Cardiac fibroblast (primary cell): ENCODE data around the gene CHPF2.

Source experiments
- DNase-seq, 2 donors: peaks; one replicate each; pipeline versions ENCODE4 v3.0.0 to v3.0.0-alpha.2; 2010; ENCODE audit warnings: low read depth in 2 of 2
- H3K4me3 ChIP-seq, 2 donors: replicated peaks in 1 of 2; 1 replicate in 1 of 2; 2 replicates in 1 of 2; pipeline ENCODE4 v1.5.1; 2011; ENCODE audit warnings: low read depth in 2 of 2, low read length in 2 of 2, mild to moderate bottlenecking in 2 of 2, moderate library complexity in 1 of 2
- TF ChIP-seq, protein P1 (sequence below): IDR thresholded peaks from one replicate; pipeline ENCODE4 v1.5.1; 2011; ENCODE audit warnings: low read depth, mild to moderate bottlenecking, low read length, inconsistent platforms

The CHPF2 gene, protein sequence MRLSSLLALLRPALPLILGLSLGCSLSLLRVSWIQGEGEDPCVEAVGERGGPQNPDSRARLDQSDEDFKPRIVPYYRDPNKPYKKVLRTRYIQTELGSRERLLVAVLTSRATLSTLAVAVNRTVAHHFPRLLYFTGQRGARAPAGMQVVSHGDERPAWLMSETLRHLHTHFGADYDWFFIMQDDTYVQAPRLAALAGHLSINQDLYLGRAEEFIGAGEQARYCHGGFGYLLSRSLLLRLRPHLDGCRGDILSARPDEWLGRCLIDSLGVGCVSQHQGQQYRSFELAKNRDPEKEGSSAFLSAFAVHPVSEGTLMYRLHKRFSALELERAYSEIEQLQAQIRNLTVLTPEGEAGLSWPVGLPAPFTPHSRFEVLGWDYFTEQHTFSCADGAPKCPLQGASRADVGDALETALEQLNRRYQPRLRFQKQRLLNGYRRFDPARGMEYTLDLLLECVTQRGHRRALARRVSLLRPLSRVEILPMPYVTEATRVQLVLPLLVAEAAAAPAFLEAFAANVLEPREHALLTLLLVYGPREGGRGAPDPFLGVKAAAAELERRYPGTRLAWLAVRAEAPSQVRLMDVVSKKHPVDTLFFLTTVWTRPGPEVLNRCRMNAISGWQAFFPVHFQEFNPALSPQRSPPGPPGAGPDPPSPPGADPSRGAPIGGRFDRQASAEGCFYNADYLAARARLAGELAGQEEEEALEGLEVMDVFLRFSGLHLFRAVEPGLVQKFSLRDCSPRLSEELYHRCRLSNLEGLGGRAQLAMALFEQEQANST

DNA sequence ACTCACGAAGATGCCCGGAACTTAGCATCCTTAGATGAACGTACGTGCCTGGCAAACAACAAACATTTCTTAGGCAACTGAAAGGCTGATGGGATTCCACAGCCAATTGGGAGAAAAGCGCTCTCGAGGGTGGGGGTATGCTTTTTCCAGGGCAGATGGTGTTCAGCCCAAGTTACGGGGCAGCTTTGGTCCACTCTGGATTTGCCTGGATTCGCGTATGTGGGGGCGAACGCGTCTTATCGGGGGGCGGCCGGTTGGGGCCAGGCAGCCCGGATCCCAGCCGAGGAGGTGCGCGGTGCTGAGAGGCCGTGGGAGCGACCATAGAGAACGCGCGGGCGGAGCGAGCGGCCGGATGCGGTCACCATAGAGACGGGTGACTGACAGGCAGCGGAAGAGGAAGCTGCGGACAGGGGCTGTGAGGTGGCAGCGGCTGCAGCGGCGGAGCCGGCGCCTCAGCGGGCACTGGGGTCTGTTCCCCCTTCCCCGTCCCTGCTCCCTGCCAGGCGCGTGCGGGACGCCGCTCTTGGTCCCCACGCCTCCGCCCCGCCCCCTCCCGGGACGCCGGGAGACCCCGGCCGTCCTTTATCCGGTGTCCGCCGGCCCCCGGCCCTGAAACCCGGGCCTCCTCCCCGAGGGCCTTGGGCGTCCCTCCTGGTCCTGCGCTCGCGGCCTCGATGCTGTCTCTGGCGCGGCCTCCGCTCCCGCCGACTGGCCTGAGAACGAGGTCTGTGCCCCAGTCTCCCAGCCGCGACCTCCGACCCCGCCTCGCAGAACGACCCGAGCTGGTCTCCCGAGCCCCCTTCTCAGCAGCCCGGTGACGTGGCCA lies at the start of gene CHPF2:
Gene CHPF2 (plus strand): TSS at position 393 of the 826 bp plus-strand sequence. CDS start 1,529 bp downstream, outside the sequence.
- peak within 1 kb of the TSS; percentile 96 to 99 for H3K4me3 ChIP-seq
- DNase-seq, result peak; percentile 87 to 88
- TF ChIP-seq, protein P1, sequence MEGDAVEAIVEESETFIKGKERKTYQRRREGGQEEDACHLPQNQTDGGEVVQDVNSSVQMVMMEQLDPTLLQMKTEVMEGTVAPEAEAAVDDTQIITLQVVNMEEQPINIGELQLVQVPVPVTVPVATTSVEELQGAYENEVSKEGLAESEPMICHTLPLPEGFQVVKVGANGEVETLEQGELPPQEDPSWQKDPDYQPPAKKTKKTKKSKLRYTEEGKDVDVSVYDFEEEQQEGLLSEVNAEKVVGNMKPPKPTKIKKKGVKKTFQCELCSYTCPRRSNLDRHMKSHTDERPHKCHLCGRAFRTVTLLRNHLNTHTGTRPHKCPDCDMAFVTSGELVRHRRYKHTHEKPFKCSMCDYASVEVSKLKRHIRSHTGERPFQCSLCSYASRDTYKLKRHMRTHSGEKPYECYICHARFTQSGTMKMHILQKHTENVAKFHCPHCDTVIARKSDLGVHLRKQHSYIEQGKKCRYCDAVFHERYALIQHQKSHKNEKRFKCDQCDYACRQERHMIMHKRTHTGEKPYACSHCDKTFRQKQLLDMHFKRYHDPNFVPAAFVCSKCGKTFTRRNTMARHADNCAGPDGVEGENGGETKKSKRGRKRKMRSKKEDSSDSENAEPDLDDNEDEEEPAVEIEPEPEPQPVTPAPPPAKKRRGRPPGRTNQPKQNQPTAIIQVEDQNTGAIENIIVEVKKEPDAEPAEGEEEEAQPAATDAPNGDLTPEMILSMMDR, result no peak

DNA sequence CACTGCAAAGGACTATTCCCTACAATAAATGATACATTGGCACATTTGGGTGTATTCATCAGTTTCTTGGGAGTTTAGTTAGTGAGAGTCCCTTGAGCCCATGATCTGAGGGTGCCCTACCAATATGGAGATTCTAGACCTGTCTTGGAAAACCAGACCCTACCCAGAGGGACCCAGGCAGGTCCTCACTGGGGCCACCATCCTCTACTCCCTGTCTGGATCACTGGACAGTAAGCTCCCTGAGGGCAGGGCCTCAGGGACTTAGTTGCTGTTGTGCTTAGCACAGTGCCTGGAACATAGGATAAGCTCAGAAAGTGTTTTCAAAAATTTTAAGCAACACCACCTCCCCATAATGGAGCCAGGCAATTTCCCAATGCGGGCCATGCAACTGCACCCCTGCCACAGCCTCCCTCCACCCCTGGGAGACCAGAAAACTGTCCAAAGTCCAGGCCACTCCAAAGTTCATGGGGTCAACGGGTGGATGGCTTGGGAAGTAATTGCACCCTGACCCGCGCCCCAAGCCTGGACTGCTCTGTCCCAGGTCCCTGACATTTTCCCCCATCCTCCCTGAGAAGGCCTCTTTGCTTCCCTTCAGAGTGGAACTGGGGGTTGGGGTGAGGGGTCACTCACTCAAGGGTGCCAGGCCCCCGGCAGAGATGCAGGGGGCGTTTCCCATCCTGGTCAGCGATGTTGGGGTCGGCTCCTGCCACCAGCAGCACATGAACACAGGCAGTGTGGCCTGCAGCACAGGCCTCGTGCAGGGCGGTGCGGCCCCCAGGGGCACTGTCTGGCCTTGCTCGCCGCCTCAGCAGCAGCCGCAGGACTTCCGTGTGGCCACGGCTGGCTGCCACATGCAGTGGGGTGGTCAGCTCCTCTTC lies 46.3 kb upstream of the CHPF2 start:
- TF ChIP-seq, protein P1, result no peak
- no peak for DNase-seq
- H3K4me3 ChIP-seq, result no peak overlapping the region

DNA sequence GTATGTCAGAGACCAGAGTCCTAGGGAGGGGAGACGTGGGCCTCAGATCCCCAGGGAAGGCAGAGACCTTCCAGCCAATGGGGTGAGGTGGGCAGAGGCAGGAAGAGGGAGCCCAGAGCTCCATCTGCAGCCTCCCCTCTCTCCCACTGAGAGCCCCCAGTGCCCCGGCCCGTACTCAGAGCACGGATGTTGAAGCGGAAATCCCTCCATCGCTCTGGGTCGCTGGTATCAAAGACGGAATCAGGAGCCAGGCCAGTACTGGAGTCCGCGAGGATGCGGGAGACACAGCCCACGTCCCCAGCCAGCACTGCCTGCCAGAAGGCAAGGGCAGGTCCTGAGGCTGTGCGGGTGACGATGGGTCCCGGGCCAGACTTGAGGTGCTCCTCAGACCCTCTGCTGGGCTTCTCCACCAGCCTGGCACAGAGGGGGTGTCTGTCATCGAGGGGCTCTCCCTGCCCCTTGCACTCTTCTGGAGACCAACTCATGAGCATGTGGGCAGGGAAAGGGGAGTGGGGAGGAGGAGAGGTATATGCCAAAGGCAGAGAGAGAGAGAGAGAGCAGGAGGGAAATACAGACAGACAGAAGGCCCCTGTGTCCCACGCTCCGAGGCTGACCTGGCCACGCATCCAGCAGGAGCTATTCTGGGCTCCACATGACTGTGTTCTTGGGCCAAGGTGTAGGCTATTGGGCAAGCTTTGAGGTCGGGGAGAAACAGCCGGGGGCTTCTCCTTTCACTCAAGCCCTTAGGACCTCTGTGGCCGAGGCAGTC lies 45.5 kb upstream of the CHPF2 start, which contains the start of gene ASB10:
Gene ASB10 (minus strand): TSS at position 611 of the 769 bp plus-strand sequence. CDS start 120 bp downstream, at position 491.
- TF ChIP-seq, protein P1, result no peak
- no peak for DNase-seq

DNA sequence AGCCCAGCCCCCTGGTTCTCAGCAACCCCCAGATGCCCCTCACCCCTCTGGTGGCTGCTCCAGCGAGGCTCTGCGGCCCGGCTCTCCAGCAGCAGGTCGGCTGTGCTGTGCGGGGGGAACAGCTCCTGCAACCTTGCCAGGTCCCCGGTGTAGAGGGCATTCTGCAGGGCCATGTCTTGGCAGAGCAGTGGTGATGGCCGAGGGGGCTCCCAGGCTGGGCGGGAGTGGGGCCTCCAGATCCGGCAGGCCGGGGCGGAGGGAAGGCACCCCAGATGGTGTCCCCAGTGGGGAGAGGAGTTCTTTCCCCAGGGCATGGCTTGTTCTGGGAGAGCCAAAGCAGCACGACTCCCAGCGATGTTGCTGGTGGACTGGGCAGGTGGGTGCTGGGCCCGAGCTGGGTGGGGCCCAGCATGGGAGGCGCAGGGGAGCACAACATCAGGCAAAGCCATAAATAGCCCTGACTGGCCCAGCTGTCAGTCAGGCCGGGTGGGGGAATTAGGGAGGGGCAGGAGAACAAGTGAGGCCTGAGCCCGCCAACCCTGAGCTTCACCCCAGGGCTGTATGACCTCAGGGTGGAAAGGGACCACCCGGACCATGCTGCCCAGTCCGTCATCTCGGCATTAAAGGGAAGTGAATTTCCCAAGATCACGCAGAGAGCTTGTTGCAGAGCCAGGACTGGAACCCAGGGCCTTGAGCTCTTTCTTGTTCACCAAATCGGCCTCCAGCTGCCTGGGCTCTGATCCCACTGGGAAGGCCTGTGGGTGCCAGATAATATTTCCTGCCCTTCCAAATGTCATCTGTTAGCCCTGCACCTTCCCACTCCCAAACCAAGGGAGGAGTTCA lies 44.7 kb upstream of the CHPF2 start:
- DNase-seq, result no peak
- no peak overlapping the region for H3K4me3 ChIP-seq
- TF ChIP-seq, protein P1, result no peak

More for the DNA sequence above, 45.5 kb upstream of the CHPF2 start, which contains the start of gene ASB10:
- H3K4me3 ChIP-seq, result no peak within 1 kb of the TSS

DNA sequence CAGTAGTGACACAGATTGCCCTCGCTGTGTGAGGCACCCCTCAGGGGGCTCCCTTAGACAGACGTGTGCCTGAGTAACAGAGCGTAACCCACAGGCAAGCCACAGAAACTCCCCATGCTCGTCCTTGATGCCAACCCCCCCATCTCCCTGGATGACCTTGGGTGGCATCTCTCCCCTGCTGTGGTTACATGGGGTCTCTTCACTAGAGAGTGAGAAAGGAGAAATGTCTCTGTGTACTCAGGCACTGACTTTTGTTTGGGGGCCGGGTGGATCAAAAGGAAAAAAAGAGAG lies 44.1 kb upstream of the CHPF2 start:
- TF ChIP-seq, protein P1, result no peak
- DNase-seq, result no peak
- H3K4me3 ChIP-seq, result no peak overlapping the region
